KG1 (cell line): ENCODE data around the gene ZNF514.
"Not testable (repeated sequence)": the region's sequence is repeated elsewhere in the genome, so short reads cannot be mapped to it uniquely, and the experiment has no call there.

Experiments used
- DNase-seq: peaks from one replicate; lab custom pipeline; 2025; lab: John Stamatoyannopoulos, UW

The ZNF514 gene

GRCh38 chr2:95122197-95122551, 37.5 kb downstream of the ZNF514 start:
- DNase-seq, result no peak

- DNase-seq, result peak; percentile 71
Measured at GRCh38 chr2:95121407-95122196, 38.0 kb downstream of the ZNF514 start, which contains the start of gene MRPS5. TSS of gene MRPS5 (minus strand) at chr2:95121808. CDS start at chr2:95121791, 17 bp downstream.

- DNase-seq, result peak; percentile 33
Measured at GRCh38 chr2:95121093-95121406, 38.6 kb downstream of the ZNF514 start.

- peak; percentile 7 for DNase-seq
Measured at GRCh38 chr2:95115418-95115817, 44.2 kb downstream of the ZNF514 start.

GRCh38 chr2:95113464-95113863, 46.2 kb downstream of the ZNF514 start:
- no peak for DNase-seq

GRCh38 chr2:95110395-95110794, 49.3 kb downstream of the ZNF514 start:
- no peak for DNase-seq

- no peak for DNase-seq
Measured at GRCh38 chr2:95109260-95109659, 50.4 kb downstream of the ZNF514 start.

GRCh38 chr2:95106081-95106480, 53.6 kb downstream of the ZNF514 start:
- no peak for DNase-seq

- DNase-seq, result no peak
Measured at GRCh38 chr2:95104606-95105005, 55.0 kb downstream of the ZNF514 start.

- DNase-seq, result no peak
Measured at GRCh38 chr2:95099910-95100309, 59.7 kb downstream of the ZNF514 start.

- not testable (repeated sequence) for DNase-seq
Measured at GRCh38 chr2:95098273-95098672, 61.4 kb downstream of the ZNF514 start.
